HCT116 (cell line): ENCODE measurements around the gene RHBDF1. TPM values are rescaled to one million over a fixed set of nuclear protein-coding genes. Genes with fewer than 3 reads are reported as not detected.

Experiments
- ATAC-seq: fragments of 200-7000 bp; cut with Tn5 transposase; 2 replicates; pipeline ENCODE4 v1.9.1; 2020; ENCODE audit warnings: mild to moderate bottlenecking, moderate library complexity
- BruUV-seq: library from RNA; stranded (reverse); fragments of 400-500 nt; replicated peaks from 2 replicates; lab custom pipeline; 2021; lab: Mats Ljungman, UMichigan
- CTCF ChIA-PET: fragments of 300-600 bp; sonication (Branson Sonifier 250); formaldehyde crosslinking; loops from one replicate; lab custom pipeline; 2021; ENCODE audit warnings: antibody characterized with exemption; lab: Charles Lee
- POLR2A ChIA-PET: fragments of 300-600, 350-600 bp; sonication (Branson Sonifier 250); formaldehyde crosslinking; loops from one replicate; lab custom pipeline; 2021; ENCODE audit warnings: antibody characterized with exemption; lab: Charles Lee
- RAD21 ChIA-PET, 2 experiments: fragments of 300-600 bp; sonication (Branson Sonifier 250); formaldehyde crosslinking; loops; one replicate each; lab custom pipeline; 2023; ENCODE audit warnings: low total read pairs in 2 of 2; ENCODE audit not compliant: uncharacterized antibody in 2 of 2, unreplicated experiment in 2 of 2, low non-redundant PET in 1 of 2; lab: Charles Lee
- DNase-seq: peaks from one replicate; pipeline ENCODE4 v3.0.0-alpha.2; 2010; ENCODE audit warnings: low read depth, low spot score
- H2AFZ ChIP-seq: fragments of 200-600 bp; shearing (Covaris generic), sonication (generic); 2 replicates; pipeline ENCODE4 v1.6.1; 2017; ENCODE audit warnings: low read depth, mixed run types, mixed read lengths, antibody characterized with exemption, low read length; ENCODE audit not compliant: poor library complexity, severe bottlenecking
- H3K27ac ChIP-seq: 2 replicates; pipeline ENCODE4 v1.5.1; 2012; ENCODE audit warnings: low read depth, low read length
- H3K27me3 ChIP-seq: fragments of 200-600 bp; sonication (generic); 2 replicates; pipeline ENCODE4 v1.6.1; 2016; ENCODE audit warnings: mixed run types, low read length, mixed read lengths; ENCODE audit not compliant: insufficient read depth
- H3K36me3 ChIP-seq, 2 experiments: fragments of 200-500 bp in 1 of 2; fragments of 200-600 bp in 1 of 2; sonication (Bioruptor generic) in 1 of 2; sonication (generic) in 1 of 2; 2 replicates each; pipeline versions ENCODE4 v1.5.1 to v1.6.1; 2014 to 2016; ENCODE audit warnings: low read length in 2 of 2, inconsistent platforms in 1 of 2, mixed read lengths in 1 of 2, mixed run types in 1 of 2; ENCODE audit not compliant: insufficient read depth in 2 of 2, control insufficient read depth in 1 of 2
- H3K4me1 ChIP-seq, 2 experiments: fragments of 200-600 bp in 1 of 2; sonication (generic) in 1 of 2; 2 replicates each; pipeline versions ENCODE4 v1.5.1 to v1.6.1; 2012 to 2017; ENCODE audit warnings: low read length in 2 of 2, inconsistent platforms in 1 of 2, mild to moderate bottlenecking in 1 of 2, mixed read lengths in 1 of 2, mixed run types in 1 of 2, moderate library complexity in 1 of 2; ENCODE audit not compliant: insufficient read depth in 2 of 2, control insufficient read depth in 1 of 2
- H3K4me2 ChIP-seq: fragments of 200-600 bp; sonication (generic); 2 replicates; pipeline ENCODE4 v1.6.1; 2017; ENCODE audit warnings: mixed run types, low read length, mixed read lengths
- H3K4me3 ChIP-seq, 2 experiments: fragments of 200-600 bp in 1 of 2; sonication (generic) in 1 of 2; replicated peaks in 1 of 2; 2 replicates each; pipeline ENCODE4 v1.5.1; 2011 to 2016; ENCODE audit warnings: low read length in 2 of 2, control low read depth in 1 of 2, low read depth in 1 of 2, mild to moderate bottlenecking in 1 of 2, mixed read lengths in 1 of 2, mixed run types in 1 of 2
- H3K79me2 ChIP-seq: fragments of 200-600 bp; sonication (generic); 2 replicates; pipeline ENCODE4 v1.6.1; 2017; ENCODE audit warnings: mild to moderate bottlenecking, mixed run types, low read length, moderate library complexity, mixed read lengths; ENCODE audit not compliant: insufficient read depth
- H3K9ac ChIP-seq: fragments of 200-600 bp; sonication (generic); 2 replicates; pipeline ENCODE4 v1.6.1; 2016; ENCODE audit warnings: low read length, mixed read lengths
- H3K9me2 ChIP-seq: fragments of 200-600 bp; sonication (generic), shearing (Covaris generic); 2 replicates; pipeline ENCODE4 v1.6.1; 2017; ENCODE audit warnings: mixed run types, mild to moderate bottlenecking, moderate library complexity; ENCODE audit not compliant: insufficient read depth
- H3K9me3 ChIP-seq, 2 experiments: fragments of 200-500 bp in 1 of 2; fragments of 200-600 bp in 1 of 2; sonication (Bioruptor generic) in 1 of 2; sonication (generic) in 1 of 2; 2 replicates each; pipeline ENCODE4 v1.6.1; 2014 to 2017; ENCODE audit warnings: low read length in 2 of 2, mixed read lengths in 2 of 2, inconsistent platforms in 1 of 2, low read depth in 1 of 2, mild to moderate bottlenecking in 1 of 2, mixed run types in 1 of 2, moderate library complexity in 1 of 2; ENCODE audit not compliant: control insufficient read depth in 1 of 2, insufficient read depth in 1 of 2
- H4K20me1 ChIP-seq: fragments of 200-600 bp; sonication (generic), shearing (Covaris generic); 2 replicates; pipeline ENCODE4 v1.6.1; 2017; ENCODE audit warnings: mixed run types, mild to moderate bottlenecking, moderate library complexity; ENCODE audit not compliant: insufficient read depth
- CBX3 ChIP-seq: IDR thresholded peaks from 2 replicates; pipeline ENCODE4 v1.6.1; 2012; ENCODE audit warnings: low read depth
- CEBPB ChIP-seq: IDR thresholded peaks from 2 replicates; pipeline ENCODE4 v1.6.1; 2012; ENCODE audit warnings: low read depth
- EGR1 ChIP-seq: IDR thresholded peaks from 2 replicates; pipeline ENCODE4 v1.6.1; 2012; ENCODE audit warnings: low read depth
- ELF1 ChIP-seq: IDR thresholded peaks from 2 replicates; pipeline ENCODE4 v1.6.1; 2012; ENCODE audit warnings: low read depth, borderline replicate concordance
- EZH2 ChIP-seq: fragments of 200-600 bp; sonication (generic); IDR thresholded peaks from 2 replicates; pipeline ENCODE4 v1.6.1; 2017; ENCODE audit warnings: antibody characterized with exemption, mixed run types
- EZH2phosphoT487 ChIP-seq: fragments of 200-600 bp; IDR thresholded peaks from 2 replicates; pipeline ENCODE4 v1.6.1; 2018; ENCODE audit warnings: antibody characterized with exemption, borderline replicate concordance
- POLR2A ChIP-seq: IDR thresholded peaks from 2 replicates; pipeline ENCODE4 v1.7.0; 2011; ENCODE audit warnings: borderline replicate concordance; ENCODE audit not compliant: insufficient read depth, insufficient read length; ENCODE audit errors: extremely low read depth
- POLR2AphosphoS5 ChIP-seq: IDR thresholded peaks from 2 replicates; pipeline ENCODE4 v1.6.1; 2011; ENCODE audit warnings: mild to moderate bottlenecking, low read depth, low read length, moderate library complexity
- RAD21 ChIP-seq: IDR thresholded peaks from 2 replicates; pipeline ENCODE4 v1.6.1; 2012; ENCODE audit warnings: low read depth, mild to moderate bottlenecking
- SIN3A ChIP-seq: IDR thresholded peaks from 2 replicates; pipeline ENCODE4 v1.6.1; 2012; ENCODE audit warnings: low read depth
- SP1 ChIP-seq: IDR thresholded peaks from 2 replicates; pipeline ENCODE4 v1.6.1; 2012; ENCODE audit warnings: low read depth
- SRF ChIP-seq: IDR thresholded peaks from 2 replicates; pipeline ENCODE4 v1.6.1; 2012; ENCODE audit warnings: low read depth
- TCF7L2 ChIP-seq: IDR thresholded peaks from 2 replicates; pipeline ENCODE4 v1.7.0; 2011; ENCODE audit warnings: borderline replicate concordance, inconsistent platforms; ENCODE audit not compliant: insufficient read depth, insufficient read length; ENCODE audit errors: extremely low read depth
- YY1 ChIP-seq: IDR thresholded peaks from 2 replicates; pipeline ENCODE4 v1.6.1; 2011; ENCODE audit warnings: low read length, low read depth, moderate library complexity, mild to moderate bottlenecking; ENCODE audit not compliant: insufficient replicate concordance; ENCODE audit errors: extremely low read depth
- ZFX ChIP-seq: fragments of 450-650 bp; IDR thresholded peaks from 2 replicates; pipeline ENCODE4 v1.6.1; 2017
- ZNF274 ChIP-seq: fragments of 200-500 bp; sonication (Bioruptor generic); IDR thresholded peaks from 2 replicates; pipeline ENCODE4 v1.6.1; 2014; ENCODE audit warnings: mild to moderate bottlenecking, low read depth, low read length, inconsistent platforms
- intact Hi-C: fragments of 100-400 bp; cut with micrococcal nuclease; formaldehyde crosslinking; loops from 2 replicates; pipeline ENCODE4 v1.10.0; 2022
- total RNA-seq: library from RNA; stranded (reverse); gene quantifications from one replicate; pipeline ENCODE4 v1.2.1, GENCODE V29; 2021; ENCODE audit not compliant: unreplicated experiment
- TF ChIP-seq, protein P1 (sequence below): IDR thresholded peaks from 2 replicates; pipeline ENCODE4 v1.6.1; 2012
- TF ChIP-seq, protein P2 (sequence below), 3 experiments: fragments of 200-600 bp in 1 of 3; sonication (generic) in 1 of 3; IDR thresholded peaks in 2 of 3; conservative IDR thresholded peaks in 1 of 3; 2 replicates each; pipeline ENCODE4 v1.5.1; 2012 to 2017; ENCODE audit warnings: low read depth in 2 of 3, low read length in 2 of 3, antibody characterized with exemption in 1 of 3, borderline replicate concordance in 1 of 3, control low read depth in 1 of 3, mild to moderate bottlenecking in 1 of 3, mixed read lengths in 1 of 3, mixed run types in 1 of 3, moderate library complexity in 1 of 3; ENCODE audit not compliant: insufficient read depth in 1 of 3
- TF ChIP-seq, protein P3 (sequence below): IDR thresholded peaks from 2 replicates; pipeline ENCODE4 v1.6.1; 2012; ENCODE audit warnings: low read depth
- TF ChIP-seq, protein P4 (sequence below): IDR thresholded peaks from 2 replicates; pipeline ENCODE4 v1.6.1; 2011; ENCODE audit warnings: mild to moderate bottlenecking, low read length, moderate library complexity; ENCODE audit not compliant: insufficient replicate concordance; ENCODE audit errors: extremely low read depth

The RHBDF1 gene
- total RNA-seq, 1 experiment from 2014 or later, result 19.8 TPM

DNA sequence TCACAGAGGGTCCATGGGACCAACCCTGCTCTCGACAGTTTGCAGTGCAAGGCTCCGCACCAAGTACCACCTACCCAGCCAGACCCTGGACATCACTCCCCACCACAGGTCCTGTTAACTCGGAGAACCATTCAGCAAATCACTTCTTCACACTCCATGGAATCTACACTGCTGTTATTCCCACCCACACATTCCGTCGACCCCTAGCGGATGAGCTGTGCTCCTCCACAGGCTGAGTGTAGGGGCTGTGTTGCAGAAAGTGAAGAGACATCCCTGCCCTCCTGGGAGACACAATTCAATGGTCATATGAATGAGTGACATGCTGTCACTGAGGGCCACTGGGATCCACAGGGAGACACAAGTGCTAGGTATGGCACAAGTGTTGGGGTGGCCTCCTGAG lies 33.1 kb upstream of the RHBDF1 start:
- intact Hi-C loops, result no loop called here
- no peak for DNase-seq
- ATAC-seq, result no peak
- Histone ChIP-seq H3K79me2 (no peaks in the 10 kb centered on the region), H3K9me2 (no peaks in the 10 kb centered on the region), H3K4me2 (no peak overlapping the region), H3K9me3 (no peaks in the 10 kb centered on the region), H3K36me3 (no peaks in the 10 kb centered on the region; a peak in 2 of 4 replicates), H4K20me1 (no peaks in the 10 kb centered on the region), H3K27me3 (no peaks in the 10 kb centered on the region), H3K4me3 (no peak overlapping the region), H3K4me1 (peaks cover 0 to 9% of the 10 kb centered on the region in 2 experiments; a peak in 3 of 4 replicates), H3K27ac (no peak overlapping the region), H3K9ac (no peak overlapping the region), H2AFZ (no peak overlapping the region)
- no TSS peak for BruUV-seq
- ChIA-PET POLR2A (no interaction called here), CTCF (no interaction called here), RAD21 (no interaction called here)
- TF ChIP-seq TCF7L2 (no peak), ZFX (no peak), CEBPB (no peak), CBX3 (no peak), EZH2 (no peak), POLR2A (no peak), YY1 (no peak), ZNF274 (no peak), EZH2phosphoT487 (no peak), POLR2AphosphoS5 (no peak), EGR1 (no peak), SRF (no peak), ELF1 (no peak), SP1 (no peak), SIN3A (no peak), RAD21 (no peak)
- TF ChIP-seq, protein P1, sequence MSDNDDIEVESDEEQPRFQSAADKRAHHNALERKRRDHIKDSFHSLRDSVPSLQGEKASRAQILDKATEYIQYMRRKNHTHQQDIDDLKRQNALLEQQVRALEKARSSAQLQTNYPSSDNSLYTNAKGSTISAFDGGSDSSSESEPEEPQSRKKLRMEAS, result no peak
- TF ChIP-seq, protein P2, sequence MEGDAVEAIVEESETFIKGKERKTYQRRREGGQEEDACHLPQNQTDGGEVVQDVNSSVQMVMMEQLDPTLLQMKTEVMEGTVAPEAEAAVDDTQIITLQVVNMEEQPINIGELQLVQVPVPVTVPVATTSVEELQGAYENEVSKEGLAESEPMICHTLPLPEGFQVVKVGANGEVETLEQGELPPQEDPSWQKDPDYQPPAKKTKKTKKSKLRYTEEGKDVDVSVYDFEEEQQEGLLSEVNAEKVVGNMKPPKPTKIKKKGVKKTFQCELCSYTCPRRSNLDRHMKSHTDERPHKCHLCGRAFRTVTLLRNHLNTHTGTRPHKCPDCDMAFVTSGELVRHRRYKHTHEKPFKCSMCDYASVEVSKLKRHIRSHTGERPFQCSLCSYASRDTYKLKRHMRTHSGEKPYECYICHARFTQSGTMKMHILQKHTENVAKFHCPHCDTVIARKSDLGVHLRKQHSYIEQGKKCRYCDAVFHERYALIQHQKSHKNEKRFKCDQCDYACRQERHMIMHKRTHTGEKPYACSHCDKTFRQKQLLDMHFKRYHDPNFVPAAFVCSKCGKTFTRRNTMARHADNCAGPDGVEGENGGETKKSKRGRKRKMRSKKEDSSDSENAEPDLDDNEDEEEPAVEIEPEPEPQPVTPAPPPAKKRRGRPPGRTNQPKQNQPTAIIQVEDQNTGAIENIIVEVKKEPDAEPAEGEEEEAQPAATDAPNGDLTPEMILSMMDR (IDR thresholded peaks at IDR 0.05 in 2 of 3, conservative IDR thresholded peaks at IDR 0.05 in 1 of 3; ENCODE audit: borderline replicate concordance in 1 of 3, insufficient read depth in 1 of 3, low read depth in 2 of 3, low read length in 2 of 3), result no peak
- TF ChIP-seq, protein P3, sequence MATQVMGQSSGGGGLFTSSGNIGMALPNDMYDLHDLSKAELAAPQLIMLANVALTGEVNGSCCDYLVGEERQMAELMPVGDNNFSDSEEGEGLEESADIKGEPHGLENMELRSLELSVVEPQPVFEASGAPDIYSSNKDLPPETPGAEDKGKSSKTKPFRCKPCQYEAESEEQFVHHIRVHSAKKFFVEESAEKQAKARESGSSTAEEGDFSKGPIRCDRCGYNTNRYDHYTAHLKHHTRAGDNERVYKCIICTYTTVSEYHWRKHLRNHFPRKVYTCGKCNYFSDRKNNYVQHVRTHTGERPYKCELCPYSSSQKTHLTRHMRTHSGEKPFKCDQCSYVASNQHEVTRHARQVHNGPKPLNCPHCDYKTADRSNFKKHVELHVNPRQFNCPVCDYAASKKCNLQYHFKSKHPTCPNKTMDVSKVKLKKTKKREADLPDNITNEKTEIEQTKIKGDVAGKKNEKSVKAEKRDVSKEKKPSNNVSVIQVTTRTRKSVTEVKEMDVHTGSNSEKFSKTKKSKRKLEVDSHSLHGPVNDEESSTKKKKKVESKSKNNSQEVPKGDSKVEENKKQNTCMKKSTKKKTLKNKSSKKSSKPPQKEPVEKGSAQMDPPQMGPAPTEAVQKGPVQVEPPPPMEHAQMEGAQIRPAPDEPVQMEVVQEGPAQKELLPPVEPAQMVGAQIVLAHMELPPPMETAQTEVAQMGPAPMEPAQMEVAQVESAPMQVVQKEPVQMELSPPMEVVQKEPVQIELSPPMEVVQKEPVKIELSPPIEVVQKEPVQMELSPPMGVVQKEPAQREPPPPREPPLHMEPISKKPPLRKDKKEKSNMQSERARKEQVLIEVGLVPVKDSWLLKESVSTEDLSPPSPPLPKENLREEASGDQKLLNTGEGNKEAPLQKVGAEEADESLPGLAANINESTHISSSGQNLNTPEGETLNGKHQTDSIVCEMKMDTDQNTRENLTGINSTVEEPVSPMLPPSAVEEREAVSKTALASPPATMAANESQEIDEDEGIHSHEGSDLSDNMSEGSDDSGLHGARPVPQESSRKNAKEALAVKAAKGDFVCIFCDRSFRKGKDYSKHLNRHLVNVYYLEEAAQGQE, result no peak
- TF ChIP-seq, protein P4, sequence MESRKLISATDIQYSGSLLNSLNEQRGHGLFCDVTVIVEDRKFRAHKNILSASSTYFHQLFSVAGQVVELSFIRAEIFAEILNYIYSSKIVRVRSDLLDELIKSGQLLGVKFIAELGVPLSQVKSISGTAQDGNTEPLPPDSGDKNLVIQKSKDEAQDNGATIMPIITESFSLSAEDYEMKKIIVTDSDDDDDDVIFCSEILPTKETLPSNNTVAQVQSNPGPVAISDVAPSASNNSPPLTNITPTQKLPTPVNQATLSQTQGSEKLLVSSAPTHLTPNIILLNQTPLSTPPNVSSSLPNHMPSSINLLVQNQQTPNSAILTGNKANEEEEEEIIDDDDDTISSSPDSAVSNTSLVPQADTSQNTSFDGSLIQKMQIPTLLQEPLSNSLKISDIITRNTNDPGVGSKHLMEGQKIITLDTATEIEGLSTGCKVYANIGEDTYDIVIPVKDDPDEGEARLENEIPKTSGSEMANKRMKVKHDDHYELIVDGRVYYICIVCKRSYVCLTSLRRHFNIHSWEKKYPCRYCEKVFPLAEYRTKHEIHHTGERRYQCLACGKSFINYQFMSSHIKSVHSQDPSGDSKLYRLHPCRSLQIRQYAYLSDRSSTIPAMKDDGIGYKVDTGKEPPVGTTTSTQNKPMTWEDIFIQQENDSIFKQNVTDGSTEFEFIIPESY, result no peak
